ENCODE results near the gene PGM1.

PGM1 gene

GRCh38 chr1:63648689-63649088, 55.5 kb downstream of the PGM1 start:
- no peak overlapping the region for H3K27ac ChIP-seq (ENCODE audit: low read depth, low read length, poor library complexity, severe bottlenecking)
- H3K9me3 ChIP-seq (ENCODE audit: low read length): no peaks in the 10 kb centered on the region
- H4K20me1 ChIP-seq (ENCODE audit: insufficient read depth, low read length): no peaks in the 10 kb centered on the region
- TF ChIP-seq CTCF (IDR thresholded peaks at IDR 0.05; ENCODE audit: low read length) (no peak), EZH2 (IDR thresholded peaks at IDR 0.05; ENCODE audit: borderline replicate concordance, low read length) (no peak)
- H3K27me3 ChIP-seq (ENCODE audit: insufficient read depth, low read length): no peaks in the 10 kb centered on the region
- H3K9me2 ChIP-seq (ENCODE audit: low read depth, low read length): no peaks in the 10 kb centered on the region
- H3K4me1 ChIP-seq (ENCODE audit: insufficient read depth, low read length, severe bottlenecking): no peaks in the 10 kb centered on the region
- H3K4me3 ChIP-seq (ENCODE audit: low read depth, low read length, poor library complexity, severe bottlenecking): no peak overlapping the region
- H3K79me2 ChIP-seq (ENCODE audit: insufficient read depth, low read length): no peaks in the 10 kb centered on the region
- H3K4me2 ChIP-seq (ENCODE audit: low read length): no peak overlapping the region
- no peak overlapping the region for H2AFZ ChIP-seq (ENCODE audit: low read length)
- H3K36me3 ChIP-seq (ENCODE audit: insufficient read depth, low read length): peaks cover 27% of the 10 kb centered on the region
- H3F3A ChIP-seq (ENCODE audit: insufficient read depth, low read length): no peaks in the 10 kb centered on the region
- no peak overlapping the region for H3K9ac ChIP-seq (ENCODE audit: low read length)

GRCh38 chr1:63651161-63651701, 58.0 kb downstream of the PGM1 start:
- H3K9me3 ChIP-seq (ENCODE audit: low read length): no peaks in the 10 kb centered on the region
- H3K4me3 ChIP-seq (ENCODE audit: low read depth, low read length, poor library complexity, severe bottlenecking): no peak overlapping the region
- H3K9me2 ChIP-seq (ENCODE audit: low read depth, low read length): no peaks in the 10 kb centered on the region
- no peak overlapping the region for H2AFZ ChIP-seq (ENCODE audit: low read length)
- H3K79me2 ChIP-seq (ENCODE audit: insufficient read depth, low read length): no peaks in the 10 kb centered on the region
- H3F3A ChIP-seq (ENCODE audit: insufficient read depth, low read length): no peaks in the 10 kb centered on the region
- no peak overlapping the region for H3K9ac ChIP-seq (ENCODE audit: low read length)
- no peak overlapping the region for H3K27ac ChIP-seq (ENCODE audit: low read depth, low read length, poor library complexity, severe bottlenecking)
- H3K4me2 ChIP-seq (ENCODE audit: low read length): no peak overlapping the region
- no peaks in the 10 kb centered on the region for H4K20me1 ChIP-seq (ENCODE audit: insufficient read depth, low read length)
- H3K27me3 ChIP-seq (ENCODE audit: insufficient read depth, low read length): no peaks in the 10 kb centered on the region
- TF ChIP-seq CTCF (IDR thresholded peaks at IDR 0.05; ENCODE audit: low read length) (no peak), EZH2 (IDR thresholded peaks at IDR 0.05; ENCODE audit: borderline replicate concordance, low read length) (no peak)
- H3K36me3 ChIP-seq (ENCODE audit: insufficient read depth, low read length): peaks cover 27% of the 10 kb centered on the region; the same call in 1 of the 2 replicates
- H3K4me1 ChIP-seq (ENCODE audit: insufficient read depth, low read length, severe bottlenecking): no peaks in the 10 kb centered on the region

GRCh38 chr1:63653976-63654375, 60.8 kb downstream of the PGM1 start:
- no peak overlapping the region for H2AFZ ChIP-seq (ENCODE audit: low read length)
- H3K27ac ChIP-seq (ENCODE audit: low read depth, low read length, poor library complexity, severe bottlenecking): no peak overlapping the region
- H3K9me3 ChIP-seq (ENCODE audit: low read length): no peaks in the 10 kb centered on the region
- H3K9ac ChIP-seq (ENCODE audit: low read length): no peak overlapping the region
- peaks cover 27% of the 10 kb centered on the region; the same call in 1 of the 2 replicates for H3K36me3 ChIP-seq (ENCODE audit: insufficient read depth, low read length)
- H3F3A ChIP-seq (ENCODE audit: insufficient read depth, low read length): no peaks in the 10 kb centered on the region
- no peak overlapping the region for H3K4me3 ChIP-seq (ENCODE audit: low read depth, low read length, poor library complexity, severe bottlenecking)
- H3K4me2 ChIP-seq (ENCODE audit: low read length): no peak overlapping the region
- no peaks in the 10 kb centered on the region for H3K79me2 ChIP-seq (ENCODE audit: insufficient read depth, low read length)
- no peaks in the 10 kb centered on the region for H3K27me3 ChIP-seq (ENCODE audit: insufficient read depth, low read length)
- H3K9me2 ChIP-seq (ENCODE audit: low read depth, low read length): no peaks in the 10 kb centered on the region
- no peaks in the 10 kb centered on the region for H4K20me1 ChIP-seq (ENCODE audit: insufficient read depth, low read length)
- TF ChIP-seq EZH2 (IDR thresholded peaks at IDR 0.05; ENCODE audit: borderline replicate concordance, low read length): no peak
- TF ChIP-seq CTCF (IDR thresholded peaks at IDR 0.05; ENCODE audit: low read length): no peak
- H3K4me1 ChIP-seq (ENCODE audit: insufficient read depth, low read length, severe bottlenecking): no peaks in the 10 kb centered on the region

All from OCI-LY1 (cell line).